ENCODE measurements around the gene POU6F1. TPM values are rescaled to one million over a fixed set of nuclear protein-coding genes. Genes with fewer than 3 reads are reported as not detected.

The POU6F1 gene
- total and polyA plus RNA-seq, 9 of the 15 experiments (the other 6 are each of a cell fraction or from before 2014, with no cell fraction given), result 0.14 to 3.3 (median 1.1) TPM

DNA sequence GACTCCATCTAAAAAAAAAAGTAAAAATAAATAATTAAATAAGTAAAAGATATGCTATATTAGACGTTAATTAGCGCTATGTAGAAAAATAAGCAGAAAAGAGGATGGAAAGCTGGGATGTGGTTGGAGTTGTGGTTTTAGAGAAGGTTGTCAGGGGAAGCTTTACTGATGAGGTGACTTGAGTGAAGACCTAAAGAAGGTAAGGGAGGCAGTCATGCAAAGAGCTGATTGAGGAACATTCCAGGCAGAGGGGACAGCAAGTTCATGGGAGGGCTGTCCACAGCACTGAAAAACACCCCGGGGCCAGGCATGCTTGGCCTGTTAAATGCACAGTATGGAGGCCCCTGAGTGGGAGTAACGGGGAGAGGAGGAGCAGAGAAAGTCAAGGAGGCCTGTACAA lies 36.7 kb upstream of the POU6F1 start:
- in situ Hi-C loops (cut with MboI), result no loop called here
- WGBS (ENCODE audit: insufficient coverage, low coverage, missing lambda C conversion rate), result 67% methylated on average over 4 of the region's 4 CpGs
- intact Hi-C loops (cut with micrococcal nuclease), result no loop called here
- DNase-seq (ENCODE audit: extremely low read depth in 1 of 4, low spot score in 3 of 4) (no peak), ATAC-seq (no peak), FAIRE-seq (no peak)
- no peak overlapping the region for H3K9ac ChIP-seq (ENCODE audit: insufficient read depth in 1 of 2, low read depth in 2 of 2, low read length in 2 of 2)
- H3K4me3 ChIP-seq, result no peak overlapping the region
- peaks cover 0 to 3% of the 10 kb centered on the region in 2 experiments; a peak in 2 of 5 replicates for H3K4me1 ChIP-seq (replicated peaks in 1 of 2; ENCODE audit: control insufficient read depth in 2 of 2, insufficient read depth in 2 of 2, low read length in 2 of 2)
- H3K27me3 ChIP-seq (ENCODE audit: control insufficient read depth in 2 of 2, insufficient read depth in 2 of 2, low read length in 2 of 2), result no peaks in the 10 kb centered on the region
- H3K4me2 ChIP-seq (ENCODE audit: insufficient read depth, low read length), result no peak overlapping the region
- ChIA-PET POLR2A (no interaction called here), CTCF (ENCODE audit: low intra/inter-chr PET ratio) (no interaction called here)
- H3K9me1 ChIP-seq (ENCODE audit: control insufficient read depth, insufficient read depth, low read length), result no peaks in the 10 kb centered on the region
- no peaks in the 10 kb centered on the region for H4K20me1 ChIP-seq (replicated peaks; ENCODE audit: control insufficient read depth, insufficient read depth, low read length)
- H3K36me3 ChIP-seq (ENCODE audit: control insufficient read depth, insufficient read depth, low read length), result peaks cover 11% of the 10 kb centered on the region; the same call in 2 of the 3 replicates
- no TSS peak for BruUV-seq (replicated peaks)
- no peak overlapping the region for H2AFZ ChIP-seq (ENCODE audit: low read depth, low read length)
- H3K79me2 ChIP-seq (ENCODE audit: control insufficient read depth, insufficient read depth, low read length), result no peaks in the 10 kb centered on the region
- H3K9me3 ChIP-seq (replicated peaks; ENCODE audit: control insufficient read depth, insufficient read depth, low read depth, low read length), result no peaks in the 10 kb centered on the region
- H3K27ac ChIP-seq (ENCODE audit: extremely low read depth, low read depth, low read length), result no peak overlapping the region
- no peak for TF ChIP-seq HDAC3 (IDR thresholded peaks at IDR 0.05; ENCODE audit: borderline replicate concordance, partially characterized antibody)
- no peak for TF ChIP-seq ZNF197 (CRISPR knock-in tag; IDR thresholded peaks at IDR 0.05; ENCODE audit: low read depth)
- TF ChIP-seq POLR2H (tag; IDR thresholded peaks at IDR 0.05; ENCODE audit: low read depth), result no peak
- TF ChIP-seq, protein P1, sequence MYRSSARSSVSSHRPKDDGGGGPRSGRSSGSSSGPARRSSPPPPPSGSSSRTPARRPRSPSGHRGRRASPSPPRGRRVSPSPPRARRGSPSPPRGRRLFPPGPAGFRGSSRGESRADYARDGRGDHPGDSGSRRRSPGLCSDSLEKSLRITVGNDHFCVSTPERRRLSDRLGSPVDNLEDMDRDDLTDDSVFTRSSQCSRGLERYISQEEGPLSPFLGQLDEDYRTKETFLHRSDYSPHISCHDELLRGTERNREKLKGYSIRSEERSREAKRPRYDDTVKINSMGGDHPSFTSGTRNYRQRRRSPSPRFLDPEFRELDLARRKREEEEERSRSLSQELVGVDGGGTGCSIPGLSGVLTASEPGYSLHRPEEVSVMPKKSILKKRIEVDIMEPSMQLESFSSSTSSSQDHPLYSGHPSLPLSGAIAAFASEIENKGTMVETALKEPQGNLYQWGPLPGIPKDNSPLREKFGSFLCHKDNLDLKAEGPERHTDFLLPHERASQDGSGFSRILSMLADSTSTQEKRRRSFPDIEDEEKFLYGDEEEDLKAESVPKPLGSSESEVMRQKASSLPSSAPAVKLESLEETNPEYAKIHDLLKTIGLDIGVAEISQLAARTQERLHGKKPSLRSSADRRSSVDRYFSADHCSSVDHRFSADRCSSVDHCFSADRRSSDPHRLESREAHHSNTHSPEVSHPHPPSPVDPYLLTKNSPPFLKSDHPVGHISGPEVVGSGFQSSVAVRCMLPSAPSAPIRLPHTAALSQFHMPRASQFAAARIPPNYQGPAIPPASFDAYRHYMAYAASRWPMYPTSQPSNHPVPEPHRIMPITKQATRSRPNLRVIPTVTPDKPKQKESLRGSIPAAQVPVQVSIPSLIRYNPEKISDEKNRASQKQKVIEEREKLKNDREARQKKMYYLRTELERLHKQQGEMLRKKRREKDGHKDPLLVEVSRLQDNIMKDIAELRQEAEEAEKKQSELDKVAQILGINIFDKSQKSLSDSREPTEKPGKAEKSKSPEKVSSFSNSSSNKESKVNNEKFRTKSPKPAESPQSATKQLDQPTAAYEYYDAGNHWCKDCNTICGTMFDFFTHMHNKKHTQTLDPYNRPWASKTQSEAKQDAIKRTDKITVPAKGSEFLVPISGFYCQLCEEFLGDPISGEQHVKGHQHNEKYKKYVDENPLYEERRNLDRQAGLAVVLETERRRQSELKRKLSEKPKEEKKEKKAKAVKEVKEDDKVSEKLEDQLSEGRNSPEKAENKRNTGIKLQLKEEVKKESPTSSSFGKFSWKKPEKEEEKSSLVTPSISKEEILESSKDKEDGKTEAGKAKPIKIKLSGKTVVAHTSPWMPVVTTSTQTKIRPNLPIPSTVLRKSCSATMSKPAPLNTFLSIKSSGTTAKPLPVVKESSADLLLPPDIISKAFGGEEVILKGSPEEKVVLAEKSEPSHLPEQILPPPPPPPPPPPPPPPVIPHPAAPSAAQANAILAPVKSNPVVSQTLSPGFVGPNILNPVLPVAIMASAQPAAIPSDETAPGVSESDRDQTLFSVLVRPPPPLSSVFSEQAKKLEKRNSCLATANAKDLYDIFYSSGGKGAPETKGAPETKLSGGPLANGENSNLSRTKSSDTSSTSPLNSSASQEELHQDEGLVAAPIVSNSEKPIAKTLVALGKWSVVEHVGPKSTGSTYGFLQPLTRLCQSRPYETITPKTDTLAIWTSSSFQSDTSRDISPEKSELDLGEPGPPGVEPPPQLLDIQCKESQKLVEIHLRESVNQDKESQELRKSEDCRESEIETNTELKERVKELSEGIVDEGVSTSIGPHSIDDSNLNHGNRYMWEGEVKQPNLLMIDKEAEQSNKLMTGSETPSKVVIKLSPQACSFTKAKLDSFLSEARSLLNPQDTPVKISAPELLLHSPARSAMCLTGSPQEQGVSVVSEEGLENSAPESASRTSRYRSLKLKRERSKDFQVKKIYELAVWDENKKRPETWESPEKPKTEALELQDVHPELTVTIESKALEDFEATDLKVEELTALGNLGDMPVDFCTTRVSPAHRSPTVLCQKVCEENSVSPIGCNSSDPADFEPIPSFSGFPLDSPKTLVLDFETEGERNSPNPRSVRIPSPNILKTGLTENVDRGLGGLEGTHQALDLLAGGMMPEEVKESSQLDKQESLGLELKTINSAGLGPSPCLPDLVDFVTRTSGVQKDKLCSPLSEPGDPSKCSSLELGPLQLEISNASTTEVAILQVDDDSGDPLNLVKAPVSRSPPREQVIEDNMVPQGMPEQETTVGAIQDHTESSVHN (IDR thresholded peaks at IDR 0.05; ENCODE audit: borderline replicate concordance in 1 of 2, low read depth in 1 of 2), result no peak
- TF ChIP-seq SUPT5H (IDR thresholded peaks at IDR 0.05), result no peak
- TF ChIP-seq, protein P2, sequence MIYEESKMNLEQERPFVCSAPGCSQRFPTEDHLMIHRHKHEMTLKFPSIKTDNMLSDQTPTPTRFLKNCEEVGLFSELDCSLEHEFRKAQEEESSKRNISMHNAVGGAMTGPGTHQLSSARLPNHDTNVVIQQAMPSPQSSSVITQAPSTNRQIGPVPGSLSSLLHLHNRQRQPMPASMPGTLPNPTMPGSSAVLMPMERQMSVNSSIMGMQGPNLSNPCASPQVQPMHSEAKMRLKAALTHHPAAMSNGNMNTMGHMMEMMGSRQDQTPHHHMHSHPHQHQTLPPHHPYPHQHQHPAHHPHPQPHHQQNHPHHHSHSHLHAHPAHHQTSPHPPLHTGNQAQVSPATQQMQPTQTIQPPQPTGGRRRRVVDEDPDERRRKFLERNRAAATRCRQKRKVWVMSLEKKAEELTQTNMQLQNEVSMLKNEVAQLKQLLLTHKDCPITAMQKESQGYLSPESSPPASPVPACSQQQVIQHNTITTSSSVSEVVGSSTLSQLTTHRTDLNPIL (CRISPR knock-in tag; IDR thresholded peaks at IDR 0.05), result no peak
- no peak for TF ChIP-seq DNMT1 (IDR thresholded peaks at IDR 0.05)
- TF ChIP-seq, protein P3, sequence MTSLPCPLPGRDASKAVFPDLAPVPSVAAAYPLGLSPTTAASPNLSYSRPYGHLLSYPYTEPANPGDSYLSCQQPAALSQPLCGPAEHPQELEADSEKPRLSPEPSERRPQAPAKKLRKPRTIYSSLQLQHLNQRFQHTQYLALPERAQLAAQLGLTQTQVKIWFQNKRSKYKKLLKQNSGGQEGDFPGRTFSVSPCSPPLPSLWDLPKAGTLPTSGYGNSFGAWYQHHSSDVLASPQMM (CRISPR knock-in tag; IDR thresholded peaks at IDR 0.05), result no peak
- TF ChIP-seq TRIM24 (IDR thresholded peaks at IDR 0.05), result no peak
- no peak for TF ChIP-seq ZNF280B (CRISPR knock-in tag; IDR thresholded peaks at IDR 0.05)
- no peak for TF ChIP-seq U2AF1 (optimal IDR thresholded peaks at IDR 0.05; ENCODE audit: low read depth, low read length)
- no peak for TF ChIP-seq ZNF324 (CRISPR knock-in tag; IDR thresholded peaks at IDR 0.05)

Measured in K562 (cell line).